MM.1S (cell line): ENCODE results near the gene WDR73.

Experiments
- DNase-seq: peaks from one replicate; pipeline ENCODE4 v3.0.0-alpha.2; 2015
- H2AFZ ChIP-seq: fragments of 300-600 bp; sonication (generic); 2 replicates; pipeline ENCODE4 v1.6.0; 2016; ENCODE audit warnings: antibody characterized with exemption, low read length
- H3F3A ChIP-seq: fragments of 300-600 bp; sonication (generic); 2 replicates; pipeline ENCODE4 v1.6.1; 2016; ENCODE audit warnings: mild to moderate bottlenecking, antibody characterized with exemption, low read length, moderate library complexity, mixed read lengths; ENCODE audit not compliant: insufficient read depth
- H3K27ac ChIP-seq: fragments of 300-600 bp; sonication (generic); 2 replicates; pipeline ENCODE4 v1.5.1; 2016; ENCODE audit warnings: mild to moderate bottlenecking, low read length
- H3K27me3 ChIP-seq: fragments of 300-600 bp; sonication (generic); replicated peaks from 2 replicates; pipeline ENCODE4 v1.6.0; 2016; ENCODE audit warnings: low read length; ENCODE audit not compliant: insufficient read depth
- H3K36me3 ChIP-seq: fragments of 300-600 bp; sonication (generic); replicated peaks from 2 replicates; pipeline ENCODE4 v1.6.1; 2016; ENCODE audit warnings: mild to moderate bottlenecking, low read length, mixed read lengths; ENCODE audit not compliant: insufficient read depth
- H3K4me1 ChIP-seq: fragments of 300-600 bp; sonication (generic); 2 replicates; pipeline ENCODE4 v1.6.1; 2016; ENCODE audit warnings: low read length, mixed read lengths
- H3K4me2 ChIP-seq: fragments of 300-600 bp; sonication (generic); 2 replicates; pipeline ENCODE4 v1.6.0; 2016; ENCODE audit warnings: low read depth, low read length
- H3K4me3 ChIP-seq: fragments of 300-600 bp; sonication (generic); 2 replicates; pipeline ENCODE4 v1.5.1; 2016; ENCODE audit warnings: low read length, mixed read lengths
- H3K79me2 ChIP-seq: fragments of 300-600 bp; sonication (generic); 2 replicates; pipeline ENCODE4 v1.6.1; 2016; ENCODE audit warnings: mixed run types, low read length, mixed read lengths
- H3K9ac ChIP-seq: fragments of 300-600 bp; sonication (generic); 2 replicates; pipeline ENCODE4 v1.6.1; 2016; ENCODE audit warnings: low read length, mixed read lengths
- H3K9me2 ChIP-seq: fragments of 300-600 bp; sonication (generic); replicated peaks from 2 replicates; pipeline ENCODE4 v1.6.1; 2016; ENCODE audit warnings: mild to moderate bottlenecking, low read length, mixed read lengths; ENCODE audit not compliant: insufficient read depth
- H3K9me3 ChIP-seq: fragments of 300-600 bp; sonication (generic); replicated peaks from 2 replicates; pipeline ENCODE4 v1.6.1; 2016; ENCODE audit warnings: mild to moderate bottlenecking, low read length, mixed read lengths; ENCODE audit not compliant: insufficient read depth
- H4K20me1 ChIP-seq: fragments of 300-600 bp; sonication (generic); 2 replicates; pipeline ENCODE4 v1.6.1; 2016; ENCODE audit warnings: mild to moderate bottlenecking, low read length, moderate library complexity, mixed read lengths; ENCODE audit not compliant: insufficient read depth
- CTCF ChIP-seq: fragments of 300-600 bp; sonication (generic); IDR thresholded peaks from 2 replicates; pipeline ENCODE4 v1.5.1; 2016; ENCODE audit warnings: antibody characterized with exemption, low read length, mixed read lengths
- EZH2 ChIP-seq: fragments of 300-600 bp; sonication (generic); optimal IDR thresholded peaks from 2 replicates; pipeline ENCODE3; 2017; ENCODE audit warnings: low read depth, mild to moderate bottlenecking, antibody characterized with exemption, low read length, mixed read lengths
- EZH2phosphoT487 ChIP-seq: fragments of 300-600 bp; sonication (generic); IDR thresholded peaks from 2 replicates; pipeline ENCODE4 v1.6.1; 2018; ENCODE audit warnings: antibody characterized with exemption, low read length

The WDR73 gene

GRCh38 chr15:84590406-84590805 is 63.7 kb downstream of the WDR73 start:
- no peaks in the 10 kb centered on the region for H3K79me2 ChIP-seq
- TF ChIP-seq CTCF (no peak), EZH2phosphoT487 (no peak), EZH2 (no peak)
- no peaks in the 10 kb centered on the region for H4K20me1 ChIP-seq
- no peak for DNase-seq
- no peak overlapping the region for H2AFZ ChIP-seq
- no peak overlapping the region for H3K9ac ChIP-seq
- H3K27ac ChIP-seq, result no peak overlapping the region
- no peaks in the 10 kb centered on the region for H3F3A ChIP-seq
- H3K27me3 ChIP-seq, result no peaks in the 10 kb centered on the region
- no peaks in the 10 kb centered on the region for H3K9me2 ChIP-seq
- no peak overlapping the region for H3K4me3 ChIP-seq
- no peaks in the 10 kb centered on the region for H3K36me3 ChIP-seq
- no peaks in the 10 kb centered on the region for H3K9me3 ChIP-seq
- no peak overlapping the region for H3K4me2 ChIP-seq
- H3K4me1 ChIP-seq, result no peaks in the 10 kb centered on the region
